Prostate gland (tissue), 2 donors: ENCODE data around the gene SOHLH1. TPM values are rescaled to one million over a fixed set of nuclear protein-coding genes. Genes with fewer than 3 reads are reported as not detected.

Experiments
- DNase-seq: peaks from one replicate; pipeline ENCODE4 v3.0.0-alpha.2; 2019; ENCODE audit warnings: low spot score
- H3K27ac ChIP-seq, 2 donors: fragments of 200-600 bp; sonication (generic); 2 replicates each; pipeline ENCODE4 v1.5.1; 2017 to 2019
- H3K27me3 ChIP-seq: fragments of 200-600 bp; sonication (generic); replicated peaks from 2 replicates; pipeline ENCODE4 v1.5.1; 2019; ENCODE audit not compliant: insufficient read depth
- H3K36me3 ChIP-seq, 2 donors: fragments of 200-600 bp; sonication (generic); 1 replicate in 1 of 2; 2 replicates in 1 of 2; pipeline versions ENCODE4 v1.5.1 to v1.8.1; 2017 to 2019
- H3K4me1 ChIP-seq: fragments of 200-600 bp; sonication (generic); replicated peaks from 2 replicates; pipeline ENCODE4 v1.5.1; 2019
- H3K4me3 ChIP-seq, 2 donors: fragments of 200-600 bp; sonication (generic); 2 replicates each; pipeline ENCODE4 v1.5.1; 2017 to 2019
- H3K9me3 ChIP-seq: fragments of 200-600 bp; sonication (generic); 2 replicates; pipeline ENCODE4 v1.5.1; 2017
- POLR2A ChIP-seq: fragments of 450-650 bp; IDR thresholded peaks from one replicate; pipeline ENCODE4 v1.6.1; 2016; ENCODE audit warnings: antibody characterized with exemption, mild to moderate bottlenecking
- POLR2AphosphoS5 ChIP-seq: sonication (generic); formaldehyde crosslinking; IDR thresholded peaks from one replicate; pipeline ENCODE4 v1.6.1; 2017; ENCODE audit warnings: antibody characterized with exemption
- WGBS: methylation state at CpG from one replicate; pipeline ENCODE4 v1.1.5; 2018; 5-methylcytosine and 5-hydroxymethylcytosine counted together
- intact Hi-C: fragments of 100-400 bp; cut with DNase I; formaldehyde crosslinking; loops from one replicate; pipeline ENCODE4 v1.14.2; 2022
- total RNA-seq, 2 donors: library from RNA; depleted of rRNA; stranded (reverse); fragments of >200 nt; gene quantifications; one replicate each; pipeline ENCODE4 v1.1.0, GENCODE V29; 2016
- TF ChIP-seq, protein P1 (sequence below), 4 experiments: fragments of 200-600 bp in 2 of 4; fragments of 450-650 bp in 2 of 4; sonication (generic) in 2 of 4; IDR thresholded peaks; 1 replicate in 3 of 4; 2 replicates in 1 of 4; pipeline ENCODE4 v1.5.1; 2016 to 2019; ENCODE audit warnings: antibody characterized with exemption in 4 of 4, mild to moderate bottlenecking in 2 of 4, moderate library complexity in 2 of 4

Gene SOHLH1
- total RNA-seq, 2 donors from 2014 or later, result 16.8 TPM; not detected in 1

GRCh38 chr9:135698236-135698635 lies 1.0 kb downstream of the SOHLH1 start:
- 73% methylated on average over 21 of the region's 21 CpGs for WGBS
- intact Hi-C loops, result no loop called here
- Histone ChIP-seq H3K36me3 (no peaks in the 10 kb centered on the region), H3K9me3 (no peaks in the 10 kb centered on the region), H3K27ac (no peak overlapping the region), H3K4me3 (no peak overlapping the region), H3K27me3 (peaks cover 7% of the 10 kb centered on the region), H3K4me1 (peaks cover 4% of the 10 kb centered on the region)
- no peak for DNase-seq
- TF ChIP-seq POLR2A (no peak), POLR2AphosphoS5 (no peak)
- TF ChIP-seq, protein P1, sequence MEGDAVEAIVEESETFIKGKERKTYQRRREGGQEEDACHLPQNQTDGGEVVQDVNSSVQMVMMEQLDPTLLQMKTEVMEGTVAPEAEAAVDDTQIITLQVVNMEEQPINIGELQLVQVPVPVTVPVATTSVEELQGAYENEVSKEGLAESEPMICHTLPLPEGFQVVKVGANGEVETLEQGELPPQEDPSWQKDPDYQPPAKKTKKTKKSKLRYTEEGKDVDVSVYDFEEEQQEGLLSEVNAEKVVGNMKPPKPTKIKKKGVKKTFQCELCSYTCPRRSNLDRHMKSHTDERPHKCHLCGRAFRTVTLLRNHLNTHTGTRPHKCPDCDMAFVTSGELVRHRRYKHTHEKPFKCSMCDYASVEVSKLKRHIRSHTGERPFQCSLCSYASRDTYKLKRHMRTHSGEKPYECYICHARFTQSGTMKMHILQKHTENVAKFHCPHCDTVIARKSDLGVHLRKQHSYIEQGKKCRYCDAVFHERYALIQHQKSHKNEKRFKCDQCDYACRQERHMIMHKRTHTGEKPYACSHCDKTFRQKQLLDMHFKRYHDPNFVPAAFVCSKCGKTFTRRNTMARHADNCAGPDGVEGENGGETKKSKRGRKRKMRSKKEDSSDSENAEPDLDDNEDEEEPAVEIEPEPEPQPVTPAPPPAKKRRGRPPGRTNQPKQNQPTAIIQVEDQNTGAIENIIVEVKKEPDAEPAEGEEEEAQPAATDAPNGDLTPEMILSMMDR (IDR thresholded peaks at IDR 0.05), result no peak

GRCh38 chr9:135697226-135697625 lies 2.1 kb downstream of the SOHLH1 start:
- Histone ChIP-seq H3K4me3 (no peak overlapping the region), H3K36me3 (no peaks in the 10 kb centered on the region), H3K4me1 (peaks cover 3% of the 10 kb centered on the region), H3K27ac (no peak overlapping the region), H3K9me3 (no peaks in the 10 kb centered on the region), H3K27me3 (peaks cover 8% of the 10 kb centered on the region)
- TF ChIP-seq, protein P1 (IDR thresholded peaks at IDR 0.05), result no peak
- no peak for TF ChIP-seq POLR2A
- intact Hi-C loops, result no loop called here
- WGBS, result 63% methylated on average over 13 of the region's 15 CpGs
- no peak for DNase-seq

DNA sequence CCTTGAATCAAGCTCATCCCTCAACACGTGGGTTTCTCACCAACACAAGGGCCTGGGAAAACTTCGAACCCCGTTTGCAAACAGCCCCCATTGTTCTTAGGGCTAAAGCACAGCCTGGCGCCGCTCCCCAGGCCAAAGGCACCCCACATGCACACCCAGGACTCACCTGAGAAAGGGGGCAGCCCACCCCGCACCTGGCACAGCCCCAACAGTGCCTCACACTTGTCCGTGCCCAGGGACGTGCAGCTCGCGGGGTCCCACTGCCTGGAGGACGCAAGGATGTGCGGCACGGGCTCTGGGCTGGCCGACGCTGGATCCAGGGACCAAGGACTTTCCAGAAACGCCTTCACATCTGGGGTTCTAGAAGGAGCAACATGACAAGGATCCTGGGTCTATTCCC lies 2.8 kb downstream of the SOHLH1 start:
- intact Hi-C loops, result no loop called here
- 75% methylated on average over 16 of the region's 16 CpGs for WGBS

GRCh38 chr9:135695642-135696041 lies 3.6 kb downstream of the SOHLH1 start:
- intact Hi-C loops, result no loop called here

More for the DNA sequence above, 2.8 kb downstream of the SOHLH1 start:
- Histone ChIP-seq H3K4me1 (no peaks in the 10 kb centered on the region), H3K27ac (no peak overlapping the region), H3K4me3 (no peak overlapping the region), H3K36me3 (no peaks in the 10 kb centered on the region), H3K9me3 (no peaks in the 10 kb centered on the region), H3K27me3 (peaks cover 7% of the 10 kb centered on the region)
- no peak for TF ChIP-seq POLR2A
- TF ChIP-seq, protein P1 (IDR thresholded peaks at IDR 0.05), result no peak
- no peak for TF ChIP-seq POLR2AphosphoS5
- DNase-seq, result no peak

DNA sequence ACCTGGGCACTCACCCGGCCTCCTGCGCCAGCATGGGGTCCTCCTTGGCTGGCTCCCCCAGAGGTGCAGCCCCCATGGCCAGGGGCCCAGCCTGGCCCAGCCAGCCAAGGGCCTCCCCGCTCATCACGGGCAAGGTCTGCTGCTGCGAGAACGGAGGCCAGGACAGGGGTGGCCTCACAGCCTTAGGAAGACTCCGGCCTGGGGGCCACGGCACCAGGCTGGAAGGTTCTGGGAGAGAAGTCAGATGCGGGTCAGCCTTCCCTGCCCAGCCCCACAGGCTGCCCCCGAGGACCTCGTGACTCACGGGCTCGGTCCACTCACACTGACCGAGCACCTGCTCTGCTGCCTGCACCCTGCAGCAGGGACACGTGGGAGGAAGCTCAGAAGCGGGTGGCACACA lies 4.2 kb downstream of the SOHLH1 start:
- Histone ChIP-seq H3K9me3 (no peaks in the 10 kb centered on the region), H3K27me3 (peaks cover 7% of the 10 kb centered on the region), H3K27ac (no peak overlapping the region), H3K4me1 (no peaks in the 10 kb centered on the region), H3K36me3 (no peaks in the 10 kb centered on the region), H3K4me3 (no peak overlapping the region)
- WGBS, result 86% methylated on average over 14 of the region's 16 CpGs
- DNase-seq, result no peak
- TF ChIP-seq POLR2A (no peak), POLR2AphosphoS5 (no peak)
- TF ChIP-seq, protein P1 (IDR thresholded peaks at IDR 0.05), result no peak
- intact Hi-C loops, result no loop called here

More at GRCh38 chr9:135695642-135696041, 3.6 kb downstream of the SOHLH1 start:
- H3K36me3 ChIP-seq, result no peaks in the 10 kb centered on the region
- WGBS, result 85% methylated on average over 6 of the region's 12 CpGs
- H3K27ac ChIP-seq, result no peak overlapping the region
- no peak overlapping the region for H3K4me3 ChIP-seq
- no peaks in the 10 kb centered on the region for H3K9me3 ChIP-seq
- H3K27me3 ChIP-seq, result peaks cover 7% of the 10 kb centered on the region
- H3K4me1 ChIP-seq, result no peaks in the 10 kb centered on the region
- DNase-seq, result no peak
- TF ChIP-seq POLR2AphosphoS5, result no peak
- TF ChIP-seq POLR2A, result no peak
- TF ChIP-seq, protein P1 (IDR thresholded peaks at IDR 0.05), result no peak
